Fibroblast of peridontal ligament (primary cell): ENCODE data around the gene SCEL.
"Not testable (repeated sequence)": the region's sequence is repeated elsewhere in the genome, so short reads cannot be mapped to it uniquely, and the experiment has no call there.

ENCODE experiments used
- DNase-seq: peaks from one replicate; pipeline ENCODE4 v3.0.0-alpha.2; 2010; ENCODE audit errors: extremely low read depth

SCEL gene

DNA sequence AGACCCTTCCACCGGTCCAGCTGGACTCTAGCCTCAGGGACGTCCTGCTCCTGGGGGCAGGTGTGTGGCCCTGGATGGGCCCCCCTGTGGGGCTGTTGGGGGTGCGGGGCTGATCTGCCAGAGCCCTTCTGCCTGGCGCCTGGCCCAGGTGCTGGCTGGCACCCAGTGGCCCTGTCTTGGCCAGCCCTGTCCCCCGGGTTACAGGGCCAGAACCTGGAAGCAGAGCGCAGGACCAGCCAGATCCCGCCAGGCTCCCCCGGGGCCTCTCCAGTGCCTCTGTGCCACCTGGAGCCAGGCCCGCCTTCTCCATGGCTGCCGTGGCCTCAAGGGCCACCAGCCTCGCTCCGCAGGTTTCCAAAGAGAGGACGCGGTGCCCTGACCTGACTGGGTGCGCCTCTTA is 127.3 kb downstream of the SCEL start:
- not testable (repeated sequence) for DNase-seq

DNA sequence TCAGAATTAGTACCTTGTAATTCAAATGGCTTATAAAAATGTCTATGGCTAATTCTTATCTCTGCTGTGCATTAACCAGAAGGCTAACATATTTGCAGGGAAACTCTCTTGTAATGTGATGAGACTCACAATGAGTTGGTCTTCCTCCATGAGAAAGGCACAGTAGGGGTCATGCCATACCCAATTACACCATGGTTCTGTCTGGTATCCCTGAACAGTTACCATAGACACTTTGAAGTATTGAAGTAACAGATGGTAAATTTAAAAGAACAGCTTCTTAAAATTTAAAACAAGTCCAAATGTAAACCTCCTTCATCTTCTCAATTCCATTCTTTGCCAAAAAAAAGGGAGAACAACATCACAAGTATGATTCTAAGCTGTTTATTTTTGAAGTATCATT is 139.3 kb downstream of the SCEL start:
- DNase-seq: no peak

DNA sequence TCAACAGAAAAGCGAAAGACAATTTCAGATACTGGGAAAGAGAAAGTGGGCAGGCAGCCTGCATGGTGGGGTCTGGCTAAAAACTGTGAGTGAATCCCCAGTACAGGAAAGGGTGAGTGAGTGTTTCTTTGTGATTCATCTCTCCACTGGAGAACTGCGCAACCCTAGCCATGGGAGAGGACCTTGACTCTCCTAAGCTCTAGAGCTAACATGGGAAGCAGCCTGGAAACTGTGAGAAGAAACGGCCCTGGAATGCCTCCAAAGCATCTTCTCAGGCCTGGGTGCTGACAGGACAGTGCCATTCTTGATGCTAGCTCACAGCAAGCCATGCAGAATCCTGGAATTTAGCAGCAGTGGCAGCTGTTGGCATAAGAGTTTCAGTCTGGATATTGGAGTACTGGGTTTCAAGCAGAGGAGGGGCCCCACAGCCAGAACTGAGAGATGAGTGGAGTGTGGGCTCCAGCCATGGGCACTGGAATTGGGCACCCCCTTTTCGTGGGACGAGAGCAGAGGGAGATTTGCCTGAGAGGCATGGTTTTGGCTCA is 143.3 kb downstream of the SCEL start:
- DNase-seq: no peak

DNA sequence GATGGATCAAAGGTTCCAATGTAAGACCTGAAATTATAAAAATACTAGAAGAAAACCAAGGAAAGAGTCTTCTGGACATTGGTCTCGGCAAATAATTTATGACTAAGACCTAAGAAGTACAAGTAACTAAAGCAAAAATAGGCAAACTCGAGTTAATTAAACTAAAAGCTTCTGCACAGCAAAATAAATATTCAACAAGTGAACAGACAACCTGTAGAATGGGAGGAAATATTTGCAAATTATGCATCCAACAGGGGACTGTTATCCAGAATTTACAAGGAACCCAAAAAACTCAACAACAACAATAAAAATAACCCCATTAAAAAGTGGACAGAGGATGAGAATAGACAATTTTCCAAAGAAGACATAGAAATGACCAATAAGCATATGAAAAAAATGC is 152.3 kb downstream of the SCEL start:
- DNase-seq: no peak

DNA sequence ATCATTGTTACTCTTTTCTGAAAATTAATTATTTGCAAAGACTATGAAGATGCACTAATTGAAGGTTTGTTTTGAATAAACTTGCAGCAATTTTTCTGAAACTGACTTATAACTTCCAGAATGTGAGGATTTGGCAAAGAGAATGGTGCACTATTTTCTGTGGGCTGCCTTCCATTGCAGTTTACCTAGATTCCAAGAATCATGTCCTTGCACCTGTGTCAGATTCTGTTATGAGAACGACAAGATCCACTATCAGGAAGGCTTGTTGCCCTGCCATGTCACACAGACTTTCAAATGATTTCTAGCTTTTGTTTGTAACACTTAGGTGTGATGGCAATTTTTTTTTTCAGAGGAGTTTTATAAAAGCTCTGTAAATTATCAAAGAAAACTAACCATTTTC is 156.4 kb downstream of the SCEL start:
- DNase-seq: no peak

DNA sequence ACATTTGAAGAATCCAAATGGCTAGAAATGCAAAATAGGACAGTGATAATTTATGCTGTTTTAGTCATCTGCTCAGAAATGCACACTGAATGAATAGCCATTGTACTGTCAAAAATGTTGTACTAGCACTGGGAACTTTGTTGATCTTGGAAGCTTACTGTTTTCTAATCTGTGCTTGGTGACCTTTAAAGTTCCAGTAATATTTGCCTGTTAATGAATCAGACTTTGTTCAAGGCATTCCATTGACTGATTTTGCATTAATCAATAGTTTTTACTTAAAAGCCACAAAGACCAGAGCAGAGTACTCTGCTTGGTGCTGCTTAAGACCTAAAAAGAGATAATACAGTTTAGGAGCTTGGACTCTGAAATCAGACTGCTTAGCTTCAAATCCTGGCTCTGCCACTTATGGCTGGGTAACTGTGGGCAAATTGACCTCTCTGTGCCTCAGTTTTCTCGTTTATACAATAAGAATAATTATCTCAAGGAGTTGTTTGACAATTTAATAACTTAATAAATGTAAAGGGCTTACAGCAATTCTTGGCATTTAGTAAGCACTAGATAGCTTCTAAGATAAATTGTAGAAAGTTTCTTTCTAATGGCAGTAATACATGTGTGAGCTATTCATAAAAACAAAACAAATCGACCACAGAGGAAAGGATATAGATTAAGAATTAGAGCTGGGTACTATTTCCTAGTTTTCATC is 157.4 kb downstream of the SCEL start:
- no peak for DNase-seq

DNA sequence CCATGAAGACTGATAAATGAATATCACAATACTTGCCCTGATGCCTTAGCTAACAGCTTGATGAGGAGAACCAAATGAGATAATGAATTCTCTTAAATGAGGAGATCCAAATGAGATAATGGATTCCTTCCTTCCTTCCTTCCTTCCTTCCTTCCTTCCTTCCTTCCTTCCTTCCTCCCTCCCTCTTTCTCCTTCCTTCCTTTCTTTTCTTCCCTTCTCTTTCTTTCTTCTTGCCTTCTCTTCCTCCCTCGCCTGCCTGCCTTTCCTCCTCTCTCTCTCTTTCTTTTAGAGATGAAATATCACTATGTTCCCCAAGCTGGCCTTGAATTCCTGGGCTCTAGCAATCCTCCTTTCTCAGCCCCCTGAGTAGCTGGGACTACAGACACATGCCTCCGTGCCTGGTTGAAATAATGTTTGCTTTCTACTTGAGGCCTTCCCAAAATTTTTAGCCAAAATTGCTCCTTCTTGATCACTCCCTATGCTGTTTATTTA is 158.0 kb downstream of the SCEL start:
- DNase-seq: no peak
